Stimulated activated CD8-positive, alpha-beta memory T cell treated with anti-CD3 and anti-CD28 coated beads, Interleukin-15, amount 100 ng/mL, for 1 hour (primary cell): ENCODE data around the gene MYO1H.
A peak's percentile ranks its signal among the peaks of the same experiment; 100 is the strongest.

Source experiments
- DNase-seq: peaks from one replicate; pipeline ENCODE4 v3.0.0-alpha.2; 2020; ENCODE audit warnings: low read depth

The MYO1H gene

GRCh38 chr12:109475121-109475520, 127.4 kb downstream of the MYO1H start:
- DNase-seq = no peak

GRCh38 chr12:109475993-109476806, 128.5 kb downstream of the MYO1H start:
- no peak for DNase-seq

GRCh38 chr12:109476807-109477184, 129.1 kb downstream of the MYO1H start:
- no peak for DNase-seq

GRCh38 chr12:109477185-109477962, 129.7 kb downstream of the MYO1H start, which contains the start of the genes KCTD10 and UBE3B:
Gene KCTD10, minus strand, starts transcription at chr12:109477300. Its CDS starts 38 bp downstream, at chr12:109477262.
Gene UBE3B, plus strand, starts transcription at chr12:109477634. Its CDS starts 5,918 bp downstream, at chr12:109483552.
- peak; percentile 64 for DNase-seq

GRCh38 chr12:109477963-109478315, 130.2 kb downstream of the MYO1H start:
- no peak for DNase-seq

- DNase-seq = no peak
These were observed 132.1 kb downstream of the MYO1H start for GRCh38 chr12:109479761-109480160.

- DNase-seq = no peak
These were observed 132.7 kb downstream of the MYO1H start for GRCh38 chr12:109480356-109480755.

- no peak for DNase-seq
These were observed 134.2 kb downstream of the MYO1H start for GRCh38 chr12:109481863-109482262.

GRCh38 chr12:109482491-109482890, 134.8 kb downstream of the MYO1H start:
- DNase-seq = no peak

GRCh38 chr12:109482894-109483293, 135.2 kb downstream of the MYO1H start:
- no peak for DNase-seq

- DNase-seq = no peak
These were observed 135.6 kb downstream of the MYO1H start for GRCh38 chr12:109483346-109483745.

- DNase-seq = no peak
These were observed 137.5 kb downstream of the MYO1H start for GRCh38 chr12:109485201-109485600.

GRCh38 chr12:109487181-109488050, 139.7 kb downstream of the MYO1H start:
- DNase-seq = no peak

- DNase-seq = no peak
These were observed 140.5 kb downstream of the MYO1H start for GRCh38 chr12:109488051-109488665.

GRCh38 chr12:109489016-109489954, 141.6 kb downstream of the MYO1H start:
- no peak for DNase-seq

- no peak for DNase-seq
These were observed 142.4 kb downstream of the MYO1H start for GRCh38 chr12:109489955-109490565.

GRCh38 chr12:109491671-109492070, 144.0 kb downstream of the MYO1H start:
- DNase-seq = no peak

- DNase-seq = no peak
These were observed 144.7 kb downstream of the MYO1H start for GRCh38 chr12:109492371-109492770.

- DNase-seq = no peak
These were observed 145.4 kb downstream of the MYO1H start for GRCh38 chr12:109493090-109493489.

GRCh38 chr12:109493938-109494337, 146.2 kb downstream of the MYO1H start:
- no peak for DNase-seq
